OCI-LY3 (cell line): ENCODE measurements around the gene LPP.

Experiments
- H2AFZ ChIP-seq: fragments of 200-600, 300-600 bp; shearing (Covaris generic); 2 replicates; pipeline ENCODE4 v1.6.0; 2014; ENCODE audit warnings: antibody characterized with exemption, low read depth, low read length
- H3K27ac ChIP-seq: fragments of 200-600, 300-600 bp; sonication (generic); 2 replicates; pipeline ENCODE4 v1.5.1; 2014; ENCODE audit warnings: mild to moderate bottlenecking, low read length, moderate library complexity, mixed read lengths
- H3K27me3 ChIP-seq: fragments of 200-600, 300-600 bp; sonication (generic); 2 replicates; pipeline ENCODE4 v1.6.1; 2014; ENCODE audit warnings: low read depth, low read length, mixed read lengths
- H3K36me3 ChIP-seq: fragments of 200-600, 300-600 bp; sonication (generic); replicated peaks from 2 replicates; pipeline ENCODE3; 2014; ENCODE audit warnings: low read depth, low read length, mixed read lengths
- H3K4me1 ChIP-seq: fragments of 300-600, 200-600 bp; sonication (generic); 2 replicates; pipeline ENCODE4 v1.6.1; 2014; ENCODE audit warnings: low read length, mixed read lengths
- H3K4me2 ChIP-seq: fragments of 200-600, 300-600 bp; sonication (generic); 2 replicates; pipeline ENCODE4 v1.6.1; 2014; ENCODE audit warnings: low read length, mixed read lengths
- H3K4me3 ChIP-seq: fragments of 300-600, 200-600 bp; sonication (generic); 2 replicates; pipeline ENCODE4 v1.5.1; 2014; ENCODE audit warnings: antibody characterized with exemption, mild to moderate bottlenecking, low read length, moderate library complexity
- H3K79me2 ChIP-seq: fragments of 300-600, 200-600 bp; shearing (Covaris generic); 2 replicates; pipeline ENCODE4 v1.6.1; 2014; ENCODE audit warnings: mild to moderate bottlenecking, low read length, mixed read lengths
- H3K9ac ChIP-seq: fragments of 300-600, 200-600 bp; shearing (Covaris generic); 2 replicates; pipeline ENCODE4 v1.6.0; 2014; ENCODE audit warnings: mild to moderate bottlenecking, low read length, moderate library complexity
- H3K9me3 ChIP-seq: fragments of 200-600, 300-600 bp; shearing (Covaris generic); 2 replicates; pipeline ENCODE4 v1.6.1; 2014; ENCODE audit warnings: low read length, mixed read lengths; ENCODE audit not compliant: insufficient read depth
- H4K20me1 ChIP-seq: fragments of 200-600, 300-600 bp; sonication (generic); 2 replicates; pipeline ENCODE4 v1.6.1; 2016; ENCODE audit warnings: low read length, mixed read lengths; ENCODE audit not compliant: insufficient read depth
- EZH2phosphoT487 ChIP-seq: fragments of 200-600 bp; shearing (Covaris generic); IDR thresholded peaks from 2 replicates; pipeline ENCODE4 v1.6.1; 2018; ENCODE audit warnings: antibody characterized with exemption, mixed run types, low read depth
- TF ChIP-seq, protein P1 (sequence below): fragments of 200-600, 300-600 bp; sonication (generic); IDR thresholded peaks from 2 replicates; pipeline ENCODE4 v1.5.1; 2014; ENCODE audit warnings: antibody characterized with exemption, low read length, low read depth

Gene LPP

DNA sequence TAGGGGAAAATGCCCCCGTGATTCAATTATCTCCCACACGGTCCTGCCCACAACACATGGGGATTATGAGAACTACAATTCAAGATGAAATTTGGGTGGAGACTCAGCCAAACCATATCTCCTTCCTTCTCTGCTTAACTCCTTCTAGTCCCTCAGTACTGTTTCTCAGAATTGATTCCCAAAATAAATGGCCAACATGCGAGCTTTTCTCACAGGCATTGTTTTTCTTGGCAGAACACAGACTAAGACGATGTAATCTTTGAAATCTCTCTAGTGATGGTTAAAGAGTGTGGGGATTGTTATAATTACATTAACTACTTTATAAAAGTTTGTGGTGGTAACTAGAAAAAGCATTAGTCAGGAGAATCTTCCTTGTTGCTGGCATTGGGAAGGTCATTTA, 366.5 kb downstream of the LPP start:
- H3K4me2 ChIP-seq = no peak overlapping the region
- H3K36me3 ChIP-seq = no peaks in the 10 kb centered on the region
- H3K27me3 ChIP-seq = no peaks in the 10 kb centered on the region
- no peak overlapping the region for H3K9ac ChIP-seq
- no peaks in the 10 kb centered on the region for H3K79me2 ChIP-seq
- H2AFZ ChIP-seq = no peak overlapping the region
- H4K20me1 ChIP-seq = no peaks in the 10 kb centered on the region
- no peak overlapping the region for H3K4me3 ChIP-seq
- TF ChIP-seq EZH2phosphoT487 = no peak
- TF ChIP-seq, protein P1, sequence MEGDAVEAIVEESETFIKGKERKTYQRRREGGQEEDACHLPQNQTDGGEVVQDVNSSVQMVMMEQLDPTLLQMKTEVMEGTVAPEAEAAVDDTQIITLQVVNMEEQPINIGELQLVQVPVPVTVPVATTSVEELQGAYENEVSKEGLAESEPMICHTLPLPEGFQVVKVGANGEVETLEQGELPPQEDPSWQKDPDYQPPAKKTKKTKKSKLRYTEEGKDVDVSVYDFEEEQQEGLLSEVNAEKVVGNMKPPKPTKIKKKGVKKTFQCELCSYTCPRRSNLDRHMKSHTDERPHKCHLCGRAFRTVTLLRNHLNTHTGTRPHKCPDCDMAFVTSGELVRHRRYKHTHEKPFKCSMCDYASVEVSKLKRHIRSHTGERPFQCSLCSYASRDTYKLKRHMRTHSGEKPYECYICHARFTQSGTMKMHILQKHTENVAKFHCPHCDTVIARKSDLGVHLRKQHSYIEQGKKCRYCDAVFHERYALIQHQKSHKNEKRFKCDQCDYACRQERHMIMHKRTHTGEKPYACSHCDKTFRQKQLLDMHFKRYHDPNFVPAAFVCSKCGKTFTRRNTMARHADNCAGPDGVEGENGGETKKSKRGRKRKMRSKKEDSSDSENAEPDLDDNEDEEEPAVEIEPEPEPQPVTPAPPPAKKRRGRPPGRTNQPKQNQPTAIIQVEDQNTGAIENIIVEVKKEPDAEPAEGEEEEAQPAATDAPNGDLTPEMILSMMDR = no peak
- H3K4me1 ChIP-seq = peaks cover 12% of the 10 kb centered on the region
- no peaks in the 10 kb centered on the region for H3K9me3 ChIP-seq
- H3K27ac ChIP-seq = no peak overlapping the region

GRCh38 chr3:188522115-188522514, 368.2 kb downstream of the LPP start:
- H3K4me2 ChIP-seq = no peak overlapping the region
- TF ChIP-seq, protein P1 = no peak
- no peak for TF ChIP-seq EZH2phosphoT487
- H3K27ac ChIP-seq = no peak overlapping the region
- no peak overlapping the region for H3K9ac ChIP-seq
- H3K4me1 ChIP-seq = peaks cover 15% of the 10 kb centered on the region
- H3K4me3 ChIP-seq = no peak overlapping the region
- H3K36me3 ChIP-seq = no peaks in the 10 kb centered on the region
- H3K79me2 ChIP-seq = no peaks in the 10 kb centered on the region
- H3K9me3 ChIP-seq = no peaks in the 10 kb centered on the region
- no peaks in the 10 kb centered on the region for H3K27me3 ChIP-seq
- no peaks in the 10 kb centered on the region for H4K20me1 ChIP-seq
- no peak overlapping the region for H2AFZ ChIP-seq

DNA sequence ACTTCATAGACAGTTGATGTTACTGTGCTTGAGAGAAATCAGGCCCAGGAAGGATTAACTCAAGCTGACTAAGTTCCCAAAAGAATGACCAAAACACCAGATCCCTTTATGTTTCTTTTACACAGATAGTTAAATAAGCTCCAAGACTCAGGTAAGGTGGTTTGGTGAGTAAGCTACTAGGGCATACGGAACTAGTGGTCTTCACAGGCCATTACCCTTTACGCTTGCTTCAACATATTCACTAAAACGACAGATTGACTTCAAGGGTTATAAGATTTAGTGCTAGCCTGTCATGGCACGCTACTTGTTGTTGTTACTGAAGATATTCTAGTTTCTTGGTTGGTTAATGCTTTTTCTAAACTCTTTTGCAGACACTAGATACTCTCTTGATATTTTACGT, 369.3 kb downstream of the LPP start:
- TF ChIP-seq, protein P1 = no peak
- no peak for TF ChIP-seq EZH2phosphoT487
- no peaks in the 10 kb centered on the region for H3K27me3 ChIP-seq

DNA sequence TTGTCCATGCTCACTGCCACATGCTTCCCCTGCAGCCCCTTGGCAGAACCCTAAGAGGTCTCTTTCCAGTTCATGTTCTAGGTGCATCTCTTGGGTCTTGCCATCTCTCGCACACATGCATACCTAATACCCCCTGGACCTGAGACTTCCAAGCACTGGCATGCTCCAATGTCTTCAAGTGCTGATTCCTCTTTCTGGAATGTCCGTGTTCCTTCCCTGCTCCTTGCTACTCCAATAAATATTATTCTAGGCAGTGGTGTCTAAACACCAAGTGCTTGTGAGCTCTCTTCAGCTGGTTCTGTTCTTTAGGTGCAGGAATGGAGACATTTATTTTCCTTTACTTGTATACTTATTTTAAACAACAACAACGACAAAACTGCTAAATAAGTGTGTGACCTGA, 370.1 kb downstream of the LPP start:
- H3K79me2 ChIP-seq = no peaks in the 10 kb centered on the region
- no peaks in the 10 kb centered on the region for H3K36me3 ChIP-seq
- H3K4me3 ChIP-seq = no peak overlapping the region
- no peaks in the 10 kb centered on the region for H4K20me1 ChIP-seq
- H3K9ac ChIP-seq = no peak overlapping the region
- H3K9me3 ChIP-seq = no peaks in the 10 kb centered on the region
- no peaks in the 10 kb centered on the region for H3K27me3 ChIP-seq
- TF ChIP-seq EZH2phosphoT487 = no peak
- TF ChIP-seq, protein P1 = no peak
- peaks cover 15% of the 10 kb centered on the region for H3K4me1 ChIP-seq
- H3K27ac ChIP-seq = no peak overlapping the region
- H3K4me2 ChIP-seq = no peak overlapping the region
- no peak overlapping the region for H2AFZ ChIP-seq

More for the DNA sequence above, 369.3 kb downstream of the LPP start:
- no peaks in the 10 kb centered on the region for H3K9me3 ChIP-seq
- H4K20me1 ChIP-seq = no peaks in the 10 kb centered on the region
- peaks cover 15% of the 10 kb centered on the region for H3K4me1 ChIP-seq
- H3K9ac ChIP-seq = no peak overlapping the region
- H3K27ac ChIP-seq = no peak overlapping the region
- H3K4me3 ChIP-seq = no peak overlapping the region
- no peaks in the 10 kb centered on the region for H3K36me3 ChIP-seq
- H2AFZ ChIP-seq = no peak overlapping the region
- no peak overlapping the region for H3K4me2 ChIP-seq
- H3K79me2 ChIP-seq = no peaks in the 10 kb centered on the region
